HepG2 (cell line): ENCODE measurements around the gene MAN1A1. TPM values are rescaled to one million over a fixed set of nuclear protein-coding genes. Genes with fewer than 3 reads are reported as not detected.
A peak's percentile ranks its signal among the peaks of the same experiment; 100 is the strongest.

Experiments used
- ARID3A ChIP-seq: IDR thresholded peaks from 2 replicates; pipeline ENCODE4 v1.6.1; 2012; ENCODE audit warnings: low read depth, low read length, improper control_type of control experiment
- ATF3 ChIP-seq: sonication (generic); formaldehyde crosslinking; IDR thresholded peaks from 2 replicates; pipeline ENCODE4 v1.4.0; 2020; ENCODE audit warnings: missing genetic modification reagents
- CEBPB ChIP-seq: IDR thresholded peaks from 2 replicates; pipeline ENCODE4 v1.6.1; 2011; ENCODE audit warnings: low read depth, low read length, improper control_type of control experiment, borderline replicate concordance
- CHCHD3 ChIP-seq: sonication (generic); formaldehyde crosslinking; IDR thresholded peaks from 2 replicates; pipeline ENCODE4 v1.8.0; 2022; ENCODE audit warnings: mild to moderate bottlenecking, missing genetic modification reagents, moderate library complexity
- HMGXB4 ChIP-seq, 2 experiments: sonication (generic) in 1 of 2; formaldehyde crosslinking in 1 of 2; IDR thresholded peaks; 2 replicates each; pipeline versions ENCODE4 v1.4.0 to v1.6.1; 2018 to 2020; ENCODE audit warnings: missing genetic modification reagents in 2 of 2, borderline replicate concordance in 1 of 2, low read depth in 1 of 2, mild to moderate bottlenecking in 1 of 2, missing biosample characterization in 1 of 2
- HNRNPUL1 ChIP-seq: fragments of 200-400 bp; formaldehyde crosslinking; IDR thresholded peaks from 2 replicates; pipeline ENCODE4 v1.6.1; 2017; ENCODE audit warnings: low read depth, mild to moderate bottlenecking, low read length, moderate library complexity
- HOXA3 ChIP-seq: sonication (generic); formaldehyde crosslinking; IDR thresholded peaks from 2 replicates; pipeline ENCODE4 v1.5.0; 2020; ENCODE audit warnings: missing genetic modification reagents
- IKZF1 ChIP-seq: fragments of 450-650 bp; IDR thresholded peaks from 2 replicates; pipeline ENCODE4 v1.7.1; 2016
- MXD1 ChIP-seq: sonication (generic); formaldehyde crosslinking; IDR thresholded peaks from 2 replicates; pipeline ENCODE4 v1.4.0; 2020; ENCODE audit warnings: mild to moderate bottlenecking, missing genetic modification reagents
- SMAD9 ChIP-seq: sonication (generic); formaldehyde crosslinking; IDR thresholded peaks from 2 replicates; pipeline ENCODE4 v1.5.1; 2020; ENCODE audit warnings: mild to moderate bottlenecking, missing genetic modification reagents
- SMC3 ChIP-seq: IDR thresholded peaks from 2 replicates; pipeline ENCODE4 v1.6.1; 2011; ENCODE audit warnings: low read length, improper control_type of control experiment
- ZBTB10 ChIP-seq: sonication (generic); formaldehyde crosslinking; IDR thresholded peaks from 2 replicates; pipeline ENCODE4 v1.4.0; 2020; ENCODE audit warnings: missing genetic modification reagents, borderline replicate concordance
- ZBTB7B ChIP-seq: sonication (generic); formaldehyde crosslinking; IDR thresholded peaks from 2 replicates; pipeline ENCODE4 v1.4.0; 2020; ENCODE audit warnings: missing genetic modification reagents
- ZFP1 ChIP-seq: IDR thresholded peaks from 2 replicates; pipeline ENCODE4 v1.6.1; 2016
- ZGPAT ChIP-seq: IDR thresholded peaks from 2 replicates; pipeline ENCODE4 v1.6.1; 2016; ENCODE audit warnings: mild to moderate bottlenecking
- ZKSCAN8 ChIP-seq: IDR thresholded peaks from 2 replicates; pipeline ENCODE4 v1.6.1; 2016; ENCODE audit warnings: borderline replicate concordance, missing genetic modification reagents, missing compliant biosample characterization
- ZNF256 ChIP-seq: sonication (generic); formaldehyde crosslinking; conservative IDR thresholded peaks from 2 replicates; pipeline ENCODE4 v1.4.0; 2020; ENCODE audit warnings: missing genetic modification reagents
- ZNF33B ChIP-seq: sonication (generic); formaldehyde crosslinking; IDR thresholded peaks from 2 replicates; pipeline ENCODE4 v1.5.1; 2020; ENCODE audit warnings: mild to moderate bottlenecking, missing genetic modification reagents
- ZNF704 ChIP-seq: sonication (generic); formaldehyde crosslinking; IDR thresholded peaks from 2 replicates; pipeline ENCODE4 v1.8.1; 2023; ENCODE audit warnings: mild to moderate bottlenecking, inconsistent platforms, moderate library complexity, missing genetic modification reagents, borderline replicate concordance
- polyA plus RNA-seq, 8 experiments: library from polyadenylated mRNA; depleted of rRNA in 3 of 8; stranded (reverse) in 7 of 8; unstranded in 1 of 8; fragments of >200 nt; fragmentation: Illumina TruSeq in 4 of 8; extraction: Trizol in 4 of 8; gene quantifications; 2 replicates each; pipeline versions ENCODE4 v1.2.1 to v1.2.3, GENCODE V29; 2011 to 2016; ENCODE audit warnings: low read depth in 4 of 8, missing spikeins in 1 of 8, mixed read lengths in 1 of 8; ENCODE audit not compliant: insufficient read depth in 1 of 8
- total RNA-seq, 5 experiments: library from RNA; depleted of rRNA; stranded (reverse); fragments of >200 nt; fragmentation: Illumina TruSeq; extraction: Trizol; gene quantifications; 2 replicates each; pipeline ENCODE4 v1.2.3, GENCODE V29; 2016; ENCODE audit warnings: low read depth in 1 of 5

MAN1A1 gene
- total and polyA plus RNA-seq, 2 of the 13 experiments (the other 11 are each of a cell fraction or from before 2014, with no cell fraction given) = 156 to 236 TPM

- TF ChIP-seq ZBTB10 (CRISPR knock-in tag) = no peak
- TF ChIP-seq MXD1 (CRISPR knock-in tag) = no peak
- TF ChIP-seq ARID3A = no peak
- no peak for TF ChIP-seq HMGXB4 (CRISPR knock-in tag; IDR thresholded peaks at IDR 0.05; ENCODE audit: borderline replicate concordance in 1 of 2, low read depth in 1 of 2)
- no peak for TF ChIP-seq IKZF1
- no peak for TF ChIP-seq CHCHD3 (CRISPR knock-in tag)
- TF ChIP-seq ATF3 (CRISPR knock-in tag) = peak; percentile 94
- TF ChIP-seq ZKSCAN8 (CRISPR knock-in tag) = 0 out of 2 replicates have a peak, but pooled peaks have one; percentile 8
- TF ChIP-seq ZNF33B (CRISPR knock-in tag) = no peak
- TF ChIP-seq ZFP1 = no peak
- no peak for TF ChIP-seq ZNF256 (CRISPR knock-in tag)
- TF ChIP-seq SMC3 = no peak
- TF ChIP-seq HNRNPUL1 = no peak
- no peak for TF ChIP-seq SMAD9 (CRISPR knock-in tag)
- TF ChIP-seq ZNF704 (CRISPR knock-in tag) = no peak
- no peak for TF ChIP-seq HOXA3 (CRISPR knock-in tag)
- 0 out of 2 replicates have a peak, but pooled peaks have one; percentile 44 for TF ChIP-seq ZBTB7B (CRISPR knock-in tag)
- TF ChIP-seq CEBPB = no peak
- 0 out of 2 replicates have a peak, but pooled peaks have one; percentile 45 for TF ChIP-seq ZGPAT
Measured at GRCh38 chr6:119147101-119148053, 202.2 kb downstream of the MAN1A1 start (continued).
